ENCODE measurements around the gene TET1. TPM values are rescaled to one million over a fixed set of nuclear protein-coding genes. Genes with fewer than 3 reads are reported as not detected.
"Not testable (repeated sequence)": the region's sequence is repeated elsewhere in the genome, so short reads cannot be mapped to it uniquely, and the experiment has no call there.

The TET1 gene
- total RNA-seq = 1 to 10 TPM in 5 of 6 donors, under 1 TPM in 1; 0.55 to 2.0 (median 1.2) TPM

- Histone ChIP-seq H3K27ac (peak within 1 kb of the TSS in 1 of 4 donors; percentile 53), H3K4me3 (peak within 1 kb of the TSS; percentile 53 to 68 (median 68)), H3K9me3 (no peaks in the 10 kb centered on the region), H3K27me3 (peaks cover 0 to 14% (median 7%) of the 10 kb centered on the region in 4 donors), H3K4me1 (peaks cover 8 to 29% (median 20%) of the 10 kb centered on the region in 4 donors), H3K36me3 (no peaks in the 10 kb centered on the region)
- 1 to 2% methylated on average over 20 to 27 of the region's 66 CpGs for WGBS, 2 donors
- DNase-seq (peak; percentile 23 to 85), ATAC-seq (ENCODE audit: low FRiP score in 2 of 2) (peak; percentile 38 to 79)
- no peak for TF ChIP-seq POLR2A (IDR thresholded peaks at IDR 0.05)
- TF ChIP-seq, protein P1, sequence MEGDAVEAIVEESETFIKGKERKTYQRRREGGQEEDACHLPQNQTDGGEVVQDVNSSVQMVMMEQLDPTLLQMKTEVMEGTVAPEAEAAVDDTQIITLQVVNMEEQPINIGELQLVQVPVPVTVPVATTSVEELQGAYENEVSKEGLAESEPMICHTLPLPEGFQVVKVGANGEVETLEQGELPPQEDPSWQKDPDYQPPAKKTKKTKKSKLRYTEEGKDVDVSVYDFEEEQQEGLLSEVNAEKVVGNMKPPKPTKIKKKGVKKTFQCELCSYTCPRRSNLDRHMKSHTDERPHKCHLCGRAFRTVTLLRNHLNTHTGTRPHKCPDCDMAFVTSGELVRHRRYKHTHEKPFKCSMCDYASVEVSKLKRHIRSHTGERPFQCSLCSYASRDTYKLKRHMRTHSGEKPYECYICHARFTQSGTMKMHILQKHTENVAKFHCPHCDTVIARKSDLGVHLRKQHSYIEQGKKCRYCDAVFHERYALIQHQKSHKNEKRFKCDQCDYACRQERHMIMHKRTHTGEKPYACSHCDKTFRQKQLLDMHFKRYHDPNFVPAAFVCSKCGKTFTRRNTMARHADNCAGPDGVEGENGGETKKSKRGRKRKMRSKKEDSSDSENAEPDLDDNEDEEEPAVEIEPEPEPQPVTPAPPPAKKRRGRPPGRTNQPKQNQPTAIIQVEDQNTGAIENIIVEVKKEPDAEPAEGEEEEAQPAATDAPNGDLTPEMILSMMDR (IDR thresholded peaks at IDR 0.05) = no peak
- peak in 1 of 2 donors; percentile 31 for TF ChIP-seq POLR2AphosphoS5 (IDR thresholded peaks at IDR 0.05)
- TF ChIP-seq EP300 (IDR thresholded peaks at IDR 0.05) = no peak
Observed at GRCh38 chr10:68560186-68560942, at the start of gene TET1. TSS of gene TET1 (plus strand) at chr10:68560337. CDS start at chr10:68572339, 12,002 bp downstream.

DNA sequence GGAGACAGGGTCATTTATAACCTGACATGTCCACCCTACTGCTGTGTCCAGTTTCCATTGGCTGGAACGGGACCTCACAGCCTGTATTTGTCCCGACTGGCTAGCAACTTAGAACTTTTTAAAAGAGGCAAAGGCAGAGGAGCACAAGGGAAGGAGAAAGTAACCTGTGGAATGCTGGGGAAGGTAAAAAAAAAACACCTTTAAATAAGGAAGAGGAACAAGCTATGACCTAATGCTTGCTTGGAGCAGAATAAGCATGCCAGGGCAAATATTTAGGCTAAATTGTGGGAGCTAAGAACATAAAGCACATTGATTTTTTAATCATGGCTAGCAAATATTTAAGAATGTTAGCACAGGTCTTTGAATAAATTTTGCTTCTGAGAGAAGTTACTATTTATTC, 43.9 kb upstream of the TET1 start:
- not testable (repeated sequence) for ATAC-seq (ENCODE audit: low FRiP score in 2 of 2); H3K4me3 ChIP-seq; H3K27ac ChIP-seq; H3K4me1 ChIP-seq; DNase-seq; H3K9me3 ChIP-seq; H3K27me3 ChIP-seq
- peaks cover 0 to 45% (median 28%) of the 10 kb centered on the region in 4 donors for H3K36me3 ChIP-seq
- 90 to 92% methylated on average over 2 of the region's 2 CpGs for WGBS, 2 donors

DNA sequence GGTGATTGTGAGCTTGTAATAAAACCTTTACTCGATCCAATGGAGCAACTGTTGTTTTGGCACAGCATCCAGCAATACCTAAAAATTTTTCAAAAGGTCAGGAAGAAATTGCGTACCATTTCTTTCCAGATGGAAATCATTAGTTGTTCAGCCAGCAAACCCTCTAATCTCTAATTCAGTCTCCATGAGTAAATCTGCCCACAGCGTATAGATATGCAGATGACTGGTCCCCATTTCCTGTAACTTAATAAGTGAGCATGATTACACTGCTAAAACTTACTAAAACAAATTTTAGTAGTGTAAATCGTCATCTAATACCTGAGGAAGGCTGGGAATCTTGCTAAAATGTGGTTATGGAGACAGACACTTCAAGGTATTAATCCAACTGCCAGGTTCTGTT, 43.4 kb upstream of the TET1 start:
- TF ChIP-seq POLR2A (IDR thresholded peaks at IDR 0.05) (no peak), EP300 (IDR thresholded peaks at IDR 0.05) (no peak), POLR2AphosphoS5 (IDR thresholded peaks at IDR 0.05) (no peak)
- TF ChIP-seq, protein P1 (IDR thresholded peaks at IDR 0.05) = no peak
- Histone ChIP-seq H3K36me3 (peaks cover 0 to 47% (median 29%) of the 10 kb centered on the region in 4 donors), H3K27me3 (no peaks in the 10 kb centered on the region), H3K4me3 (no peak overlapping the region), H3K9me3 (no peaks in the 10 kb centered on the region), H3K27ac (no peak overlapping the region), H3K4me1 (no peaks in the 10 kb centered on the region)
- ATAC-seq (ENCODE audit: low FRiP score in 2 of 2) = no peak
- no peak for DNase-seq
- WGBS, 2 donors = 64 to 72% methylated on average over 4 of the region's 4 CpGs

DNA sequence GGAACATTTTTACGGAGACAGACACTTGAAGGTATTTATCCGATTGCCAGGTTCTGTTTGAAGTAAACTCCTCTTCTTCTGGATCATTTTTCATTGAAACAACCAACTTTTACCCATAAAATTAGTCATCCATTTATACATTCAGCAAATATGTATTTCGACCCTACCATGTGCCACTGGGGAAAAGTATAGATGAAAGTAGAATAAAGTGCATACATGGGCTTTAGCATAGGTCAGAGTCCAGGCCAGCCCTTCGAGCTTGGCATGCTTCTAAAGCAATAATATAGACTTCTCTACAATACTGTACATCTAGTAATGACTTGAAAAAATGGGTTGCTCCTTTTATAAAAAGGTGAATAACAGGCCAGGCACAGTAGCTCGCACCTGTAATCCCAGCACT, 42.9 kb upstream of the TET1 start:
- WGBS, 2 donors = 91 to 94% methylated on average over 5 of the region's 5 CpGs
- H3K4me1 ChIP-seq = no peaks in the 10 kb centered on the region
- no peaks in the 10 kb centered on the region for H3K27me3 ChIP-seq
- TF ChIP-seq EP300 (IDR thresholded peaks at IDR 0.05) (no peak), POLR2A (IDR thresholded peaks at IDR 0.05) (no peak), POLR2AphosphoS5 (IDR thresholded peaks at IDR 0.05) (no peak)
- TF ChIP-seq, protein P1 (IDR thresholded peaks at IDR 0.05) = no peak
- no peak for ATAC-seq (ENCODE audit: low FRiP score in 2 of 2)
- H3K27ac ChIP-seq = no peak overlapping the region
- DNase-seq = no peak
- H3K9me3 ChIP-seq = no peaks in the 10 kb centered on the region
- H3K36me3 ChIP-seq = peaks cover 0 to 49% (median 30%) of the 10 kb centered on the region in 4 donors
- H3K4me3 ChIP-seq = no peak overlapping the region

- H3K27ac ChIP-seq; H3K4me3 ChIP-seq; H3K27me3 ChIP-seq; DNase-seq; ATAC-seq (ENCODE audit: low FRiP score in 2 of 2); H3K9me3 ChIP-seq; H3K4me1 ChIP-seq: not testable (repeated sequence)
- H3K36me3 ChIP-seq = peaks cover 0 to 53% (median 26%) of the 10 kb centered on the region in 4 donors
- WGBS, 2 donors = 94 to 96% methylated on average over 11 of the region's 11 CpGs
Observed at GRCh38 chr10:68518609-68519008, 41.5 kb upstream of the TET1 start.

DNA sequence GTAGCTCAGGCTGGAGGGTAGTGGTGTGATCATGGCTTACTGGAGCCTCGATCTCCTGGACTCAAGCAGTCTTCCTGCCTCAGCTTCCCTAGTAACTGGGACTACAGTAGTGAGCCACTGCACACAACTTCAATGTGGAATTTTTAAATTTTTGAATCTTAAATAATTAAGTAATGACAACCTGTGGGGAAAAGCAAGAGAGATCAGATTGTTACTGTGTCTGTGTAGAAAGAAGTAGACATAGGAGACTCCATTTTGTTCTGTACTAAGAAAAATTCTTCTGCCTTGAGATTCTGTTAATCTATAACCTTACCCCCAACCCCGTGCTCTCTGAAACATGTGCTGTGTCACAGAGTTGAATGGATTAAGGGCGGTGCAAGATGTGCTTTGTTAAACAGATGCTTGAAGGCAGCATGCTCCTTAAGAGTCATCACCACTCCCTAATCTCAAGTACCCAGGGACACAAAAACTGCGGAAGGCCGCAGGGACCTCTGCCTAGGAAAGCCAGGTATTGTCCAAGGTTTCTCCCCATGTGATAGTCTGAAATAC, 34.6 kb upstream of the TET1 start:
- Histone ChIP-seq H3K36me3 (peaks cover 0 to 22% (median 3%) of the 10 kb centered on the region in 4 donors), H3K4me1 (peaks cover 0 to 24% (median 7%) of the 10 kb centered on the region in 4 donors), H3K27ac (peak overlapping the region; percentile 4 to 96 (median 45))
- WGBS, 2 donors = 59 to 69% methylated on average over 3 to 5 of the region's 5 CpGs
- not testable (repeated sequence) for H3K4me3 ChIP-seq; H3K27me3 ChIP-seq; ATAC-seq (ENCODE audit: low FRiP score in 2 of 2); H3K9me3 ChIP-seq
- DNase-seq = peak in 1 of 2 donors; percentile 33
